Measurements from ENCODE around the gene AMBRA1.

Gene AMBRA1

DNA sequence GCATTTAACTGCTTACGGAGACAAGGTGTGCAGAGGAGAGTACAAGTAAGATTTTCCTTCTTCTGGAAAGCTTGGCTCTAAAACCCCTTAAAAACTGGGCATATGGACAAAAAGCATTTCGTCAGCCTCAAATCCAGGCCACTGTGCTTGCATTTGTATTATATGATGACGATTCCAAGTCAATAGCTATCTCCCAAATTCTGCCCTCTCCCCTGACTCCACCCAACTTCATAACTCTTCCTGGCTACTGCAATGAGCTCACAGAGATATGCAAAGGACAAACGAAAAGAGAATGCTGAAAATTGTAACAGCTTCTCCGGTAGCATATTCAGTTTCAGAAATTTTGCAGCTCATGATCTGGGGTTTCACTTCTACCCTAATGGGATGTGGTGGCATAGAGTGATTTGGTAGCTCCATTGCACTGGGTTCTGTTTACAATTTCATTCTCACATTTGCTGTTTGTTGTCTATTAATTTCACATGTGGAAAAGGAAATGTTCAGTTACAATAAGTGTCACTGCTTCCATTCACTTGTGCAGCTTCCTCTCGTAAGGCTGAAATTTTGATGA, 156.6 kb downstream of the AMBRA1 start:
- no peak overlapping the region for H3K4me3 ChIP-seq (ENCODE audit: low read depth, low read length)
- no peak for TF ChIP-seq CTCF (IDR thresholded peaks at IDR 0.05; ENCODE audit: low read depth, low read length, missing control alignments)
- DNase-seq (ENCODE audit: low read depth): no peak

- TF ChIP-seq CTCF (IDR thresholded peaks at IDR 0.05; ENCODE audit: low read depth, low read length, missing control alignments): no peak
- no peak for DNase-seq (ENCODE audit: low read depth)
- H3K4me3 ChIP-seq (ENCODE audit: low read depth, low read length): no peak overlapping the region
Observed at GRCh38 chr11:46436113-46436512, 157.7 kb downstream of the AMBRA1 start.

- no peak for DNase-seq (ENCODE audit: low read depth)
- H3K4me3 ChIP-seq (ENCODE audit: low read depth, low read length): no peak overlapping the region
- no peak for TF ChIP-seq CTCF (IDR thresholded peaks at IDR 0.05; ENCODE audit: low read depth, low read length, missing control alignments)
Observed at GRCh38 chr11:46435679-46436078, 158.1 kb downstream of the AMBRA1 start.

- DNase-seq (ENCODE audit: low read depth): no peak
- no peak overlapping the region for H3K4me3 ChIP-seq (ENCODE audit: low read depth, low read length)
- no peak for TF ChIP-seq CTCF (IDR thresholded peaks at IDR 0.05; ENCODE audit: low read depth, low read length, missing control alignments)
Observed at GRCh38 chr11:46431211-46431610, 162.6 kb downstream of the AMBRA1 start.

GRCh38 chr11:46429717-46430116, 164.1 kb downstream of the AMBRA1 start:
- H3K4me3 ChIP-seq (ENCODE audit: low read depth, low read length): no peak overlapping the region
- no peak for TF ChIP-seq CTCF (IDR thresholded peaks at IDR 0.05; ENCODE audit: low read depth, low read length, missing control alignments)
- no peak for DNase-seq (ENCODE audit: low read depth)

DNA sequence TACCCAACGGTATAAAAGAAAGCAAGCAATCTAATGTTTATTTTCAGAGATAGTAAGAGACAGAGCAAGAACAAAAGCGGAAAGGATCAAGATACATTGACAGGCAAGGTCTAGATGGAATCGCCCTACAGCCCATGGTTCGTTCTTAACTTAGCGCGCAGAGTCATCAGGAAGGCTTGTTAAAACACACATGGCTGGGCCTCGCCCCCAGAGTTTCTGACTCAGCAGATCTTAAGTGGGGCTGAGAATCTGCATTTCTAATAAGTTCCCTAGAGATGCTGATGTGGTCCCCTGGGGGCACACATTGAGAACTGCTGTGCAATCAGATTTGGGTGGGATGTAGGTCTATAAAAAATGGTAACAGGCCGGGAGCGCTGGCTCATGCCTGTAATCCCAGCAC, 166.5 kb downstream of the AMBRA1 start:
- H3K4me3 ChIP-seq (ENCODE audit: low read depth, low read length): no peak overlapping the region
- DNase-seq (ENCODE audit: low read depth): no peak
- no peak for TF ChIP-seq CTCF (IDR thresholded peaks at IDR 0.05; ENCODE audit: low read depth, low read length, missing control alignments)

DNA sequence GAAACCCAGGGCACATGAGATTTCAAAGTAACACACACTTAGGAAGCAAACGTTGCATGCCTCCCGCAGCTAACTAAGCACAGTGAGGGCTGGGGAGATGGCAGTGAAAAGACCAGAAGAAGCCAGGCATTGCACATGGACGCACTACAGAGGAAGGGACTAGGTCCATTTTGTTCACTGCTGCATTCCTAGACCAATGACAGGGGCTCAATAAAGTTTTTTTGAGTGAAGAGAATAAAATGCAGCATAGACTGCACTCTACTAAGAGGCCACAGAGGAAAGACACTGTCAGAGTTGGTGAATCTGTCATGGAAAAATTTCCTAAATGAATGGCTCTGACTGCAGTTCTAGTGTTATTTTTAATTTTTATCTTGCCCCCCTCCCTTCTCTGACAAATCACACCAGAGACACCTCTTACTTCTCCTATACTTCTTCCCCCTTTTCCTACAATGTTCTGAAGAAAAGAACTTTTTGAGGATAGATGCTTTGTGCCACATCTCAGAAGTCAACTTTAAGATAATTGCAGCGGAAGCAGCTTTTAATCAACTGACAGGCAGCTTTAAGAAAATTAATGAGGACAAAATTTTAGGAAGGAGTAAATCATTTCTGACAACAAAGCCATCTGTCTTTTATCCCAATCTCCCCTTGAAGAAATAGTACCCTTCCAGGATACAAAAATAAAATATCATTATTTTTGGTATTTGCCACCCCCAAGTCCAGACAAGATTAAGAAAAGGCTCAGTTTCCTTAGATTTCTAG, 167.4 kb downstream of the AMBRA1 start:
- DNase-seq (ENCODE audit: low read depth): no peak
- no peak for TF ChIP-seq CTCF (IDR thresholded peaks at IDR 0.05; ENCODE audit: low read depth, low read length, missing control alignments)
- no peak overlapping the region for H3K4me3 ChIP-seq (ENCODE audit: low read depth, low read length)

All from GM12864 (cell line).